Hepatocyte (in vitro differentiated cells): ENCODE measurements around the gene KMT2E. TPM values are rescaled to one million over a fixed set of nuclear protein-coding genes. Genes with fewer than 3 reads are reported as not detected.
"Not testable (repeated sequence)": the region's sequence is repeated elsewhere in the genome, so short reads cannot be mapped to it uniquely, and the experiment has no call there.

Source experiments
- DNase-seq: peaks from one replicate; pipeline ENCODE4 v3.0.0-alpha.2; 2016; ENCODE audit warnings: low spot score
- H2AFZ ChIP-seq: fragments of 200-600 bp; sonication (generic); 2 replicates; pipeline ENCODE4 v1.6.0; 2016; ENCODE audit warnings: antibody characterized with exemption, mild to moderate bottlenecking
- H3K27ac ChIP-seq: fragments of 200-600 bp; sonication (generic); 2 replicates; pipeline ENCODE4 v1.5.1; 2016; ENCODE audit warnings: mild to moderate bottlenecking
- H3K27me3 ChIP-seq: fragments of 200-600 bp; sonication (generic); 2 replicates; pipeline ENCODE4 v1.6.1; 2016
- H3K36me3 ChIP-seq: fragments of 200-600 bp; sonication (generic); replicated peaks from 2 replicates; pipeline ENCODE4 v1.5.1; 2016; ENCODE audit warnings: low read depth; ENCODE audit not compliant: insufficient read depth
- H3K4me1 ChIP-seq: fragments of 200-600 bp; sonication (generic); 2 replicates; pipeline ENCODE4 v1.5.1; 2016; ENCODE audit warnings: mild to moderate bottlenecking, moderate library complexity; ENCODE audit not compliant: insufficient read depth
- H3K4me2 ChIP-seq: fragments of 200-600 bp; sonication (generic); 2 replicates; pipeline ENCODE4 v1.6.0; 2016
- H3K4me3 ChIP-seq: fragments of 200-600 bp; sonication (generic); 2 replicates; pipeline ENCODE4 v1.5.1; 2016; ENCODE audit warnings: mild to moderate bottlenecking
- H3K79me2 ChIP-seq: fragments of 200-600 bp; sonication (generic); 2 replicates; pipeline ENCODE4 v1.6.0; 2017; ENCODE audit warnings: mild to moderate bottlenecking
- H3K9me2 ChIP-seq: fragments of 200-600 bp; sonication (generic); replicated peaks from 2 replicates; pipeline ENCODE4 v1.6.0; 2017; ENCODE audit warnings: mild to moderate bottlenecking; ENCODE audit not compliant: insufficient read depth
- H3K9me3 ChIP-seq: fragments of 200-600 bp; sonication (generic); 2 replicates; pipeline ENCODE4 v1.5.1; 2016; ENCODE audit warnings: low read depth, mild to moderate bottlenecking
- H4K20me1 ChIP-seq: fragments of 200-600 bp; sonication (generic); 2 replicates; pipeline ENCODE4 v1.6.0; 2016; ENCODE audit warnings: mild to moderate bottlenecking; ENCODE audit not compliant: insufficient read depth, poor library complexity, severe bottlenecking
- CTCF ChIP-seq: fragments of 200-600 bp; sonication (generic); IDR thresholded peaks from 2 replicates; pipeline ENCODE4 v1.5.1; 2016; ENCODE audit warnings: antibody characterized with exemption, mild to moderate bottlenecking; ENCODE audit not compliant: poor library complexity
- EZH2 ChIP-seq: fragments of 200-600 bp; sonication (generic); IDR thresholded peaks from 2 replicates; pipeline ENCODE4 v1.6.1; 2016; ENCODE audit warnings: antibody characterized with exemption, mild to moderate bottlenecking, borderline replicate concordance
- EZH2phosphoT487 ChIP-seq: fragments of 200-600 bp; sonication (generic); IDR thresholded peaks from one replicate; pipeline ENCODE4 v1.6.1; 2018; ENCODE audit warnings: antibody characterized with exemption, mild to moderate bottlenecking, low read depth, moderate library complexity; ENCODE audit not compliant: unreplicated experiment, severe bottlenecking
- WGBS: methylation state at CpG from one replicate; pipeline ENCODE4 v1.1.6; 2016; ENCODE audit warnings: low lambda C conversion rate; ENCODE audit errors: missing lambda C conversion rate; 5-methylcytosine and 5-hydroxymethylcytosine counted together
- polyA plus RNA-seq: library from polyadenylated mRNA; unstranded; fragments of >200 nt; fragmentation: Nextera tagmentation; extraction: Ambion mirVana; gene quantifications from 2 replicates; pipeline ENCODE4 v1.2.1, GENCODE V29; 2016
- total RNA-seq: library from RNA; depleted of rRNA; stranded (reverse); fragments of >200 nt; gene quantifications from 2 replicates; pipeline ENCODE4 v1.2.3, GENCODE V29; 2014

Gene KMT2E
- total and polyA plus RNA-seq, 2 experiments from 2014 or later, result 69.7 to 70.8 TPM

- peaks cover 73% of the 10 kb centered on the region for H4K20me1 ChIP-seq
- TF ChIP-seq CTCF, result no peak
- no peak for TF ChIP-seq EZH2
- TF ChIP-seq EZH2phosphoT487, result no peak
Observed at GRCh38 chr7:105050493-105050892, 36.5 kb downstream of the KMT2E start.

GRCh38 chr7:105050899-105051298 is 36.9 kb downstream of the KMT2E start:
- H2AFZ ChIP-seq, DNase-seq, H3K9me3 ChIP-seq, H3K27me3 ChIP-seq, H3K9me2 ChIP-seq, H3K4me2 ChIP-seq, H3K27ac ChIP-seq, H3K4me3 ChIP-seq, H3K4me1 ChIP-seq, H3K36me3 ChIP-seq: not testable (repeated sequence)
- Histone ChIP-seq H4K20me1 (peaks cover 75% of the 10 kb centered on the region), H3K79me2 (peaks cover 99% of the 10 kb centered on the region)
- 95% methylated on average over 7 of the region's 7 CpGs for WGBS

More at GRCh38 chr7:105050493-105050892, 36.5 kb downstream of the KMT2E start:
- Histone ChIP-seq H3K4me3 (no peak overlapping the region), H3K4me2 (no peak overlapping the region), H2AFZ (no peak overlapping the region), H3K27me3 (no peaks in the 10 kb centered on the region), H3K79me2 (peaks cover 99% of the 10 kb centered on the region), H3K9me2 (no peaks in the 10 kb centered on the region), H3K4me1 (no peaks in the 10 kb centered on the region), H3K36me3 (no peaks in the 10 kb centered on the region), H3K27ac (no peak overlapping the region), H3K9me3 (no peaks in the 10 kb centered on the region)
- DNase-seq, result no peak
- 100% methylated on average over 1 of the region's 1 CpG for WGBS

GRCh38 chr7:105055084-105055483 is 41.1 kb downstream of the KMT2E start:
- WGBS, result 93% methylated on average over 2 of the region's 2 CpGs
- H3K4me1 ChIP-seq, result no peaks in the 10 kb centered on the region
- peaks cover 100% of the 10 kb centered on the region for H3K79me2 ChIP-seq

GRCh38 chr7:105055621-105056020 is 41.6 kb downstream of the KMT2E start:
- no peak for DNase-seq
- Histone ChIP-seq H3K9me3 (no peaks in the 10 kb centered on the region), H3K79me2 (peaks cover 100% of the 10 kb centered on the region), H3K27ac (no peak overlapping the region), H3K4me2 (no peak overlapping the region), H3K36me3 (no peaks in the 10 kb centered on the region), H2AFZ (no peak overlapping the region), H4K20me1 (peaks cover 93% of the 10 kb centered on the region), H3K27me3 (no peaks in the 10 kb centered on the region), H3K4me1 (no peaks in the 10 kb centered on the region), H3K9me2 (no peaks in the 10 kb centered on the region), H3K4me3 (no peak overlapping the region)
- WGBS, result 58% methylated on average over 1 of the region's 1 CpG
- TF ChIP-seq EZH2 (no peak), CTCF (no peak), EZH2phosphoT487 (no peak)

More at GRCh38 chr7:105055084-105055483, 41.1 kb downstream of the KMT2E start:
- no peaks in the 10 kb centered on the region for H3K27me3 ChIP-seq
- DNase-seq, result no peak
- no peak overlapping the region for H2AFZ ChIP-seq
- no peak for TF ChIP-seq EZH2phosphoT487
- no peak for TF ChIP-seq CTCF
- TF ChIP-seq EZH2, result no peak
- no peaks in the 10 kb centered on the region for H3K9me2 ChIP-seq
- peaks cover 94% of the 10 kb centered on the region for H4K20me1 ChIP-seq
- H3K4me2 ChIP-seq, result no peak overlapping the region
- no peak overlapping the region for H3K27ac ChIP-seq
- no peaks in the 10 kb centered on the region for H3K36me3 ChIP-seq
- no peak overlapping the region for H3K4me3 ChIP-seq
- no peaks in the 10 kb centered on the region for H3K9me3 ChIP-seq
